Measurements from ENCODE around the gene FBXL13.

GRCh38 chr7:102859084-102859798 lies 215.4 kb downstream of the FBXL13 start:
- TF ChIP-seq, protein P1, sequence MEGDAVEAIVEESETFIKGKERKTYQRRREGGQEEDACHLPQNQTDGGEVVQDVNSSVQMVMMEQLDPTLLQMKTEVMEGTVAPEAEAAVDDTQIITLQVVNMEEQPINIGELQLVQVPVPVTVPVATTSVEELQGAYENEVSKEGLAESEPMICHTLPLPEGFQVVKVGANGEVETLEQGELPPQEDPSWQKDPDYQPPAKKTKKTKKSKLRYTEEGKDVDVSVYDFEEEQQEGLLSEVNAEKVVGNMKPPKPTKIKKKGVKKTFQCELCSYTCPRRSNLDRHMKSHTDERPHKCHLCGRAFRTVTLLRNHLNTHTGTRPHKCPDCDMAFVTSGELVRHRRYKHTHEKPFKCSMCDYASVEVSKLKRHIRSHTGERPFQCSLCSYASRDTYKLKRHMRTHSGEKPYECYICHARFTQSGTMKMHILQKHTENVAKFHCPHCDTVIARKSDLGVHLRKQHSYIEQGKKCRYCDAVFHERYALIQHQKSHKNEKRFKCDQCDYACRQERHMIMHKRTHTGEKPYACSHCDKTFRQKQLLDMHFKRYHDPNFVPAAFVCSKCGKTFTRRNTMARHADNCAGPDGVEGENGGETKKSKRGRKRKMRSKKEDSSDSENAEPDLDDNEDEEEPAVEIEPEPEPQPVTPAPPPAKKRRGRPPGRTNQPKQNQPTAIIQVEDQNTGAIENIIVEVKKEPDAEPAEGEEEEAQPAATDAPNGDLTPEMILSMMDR (IDR thresholded peaks at IDR 0.05): no peak
- no peak for TF ChIP-seq EP300 (IDR thresholded peaks at IDR 0.05)
